SH-SY5Y (cell line): ENCODE measurements around the gene PLCL2.

Experiments used
- GATA2 ChIP-seq: IDR thresholded peaks from 2 replicates; pipeline ENCODE4 v1.6.1; 2011; ENCODE audit warnings: mild to moderate bottlenecking, low read depth, low read length
- GATA3 ChIP-seq: IDR thresholded peaks from 2 replicates; pipeline ENCODE4 v1.6.1; 2011; ENCODE audit warnings: low read depth, mild to moderate bottlenecking, low read length, moderate library complexity

DNA sequence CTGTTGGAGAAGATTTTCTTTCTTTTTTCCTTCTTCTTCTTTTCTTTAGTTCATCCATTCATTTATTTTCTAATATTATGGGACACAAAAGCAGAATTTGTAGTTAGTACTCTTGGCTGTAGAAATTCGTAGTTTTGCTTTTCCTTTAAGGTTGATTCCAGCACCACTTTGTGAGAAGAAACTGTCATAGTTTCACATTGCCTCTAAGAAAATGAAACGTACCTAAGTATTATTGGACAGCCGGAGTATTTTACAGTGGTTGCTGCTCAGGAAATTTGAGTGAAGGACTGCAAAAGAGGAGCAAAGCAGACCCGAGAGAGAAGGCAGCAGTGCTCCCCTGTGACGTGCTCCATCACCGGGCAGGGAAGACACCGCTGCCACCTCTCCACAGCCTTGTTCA is 48.1 kb downstream of the PLCL2 start:
- TF ChIP-seq GATA3: no peak
- TF ChIP-seq GATA2: no peak
